ENCODE data around the gene STK32C. TPM values are rescaled to one million over a fixed set of nuclear protein-coding genes. Genes with fewer than 3 reads are reported as not detected.
"Not testable (repeated sequence)": the region's sequence is repeated elsewhere in the genome, so short reads cannot be mapped to it uniquely, and the experiment has no call there.

The STK32C gene
- total and polyA plus RNA-seq, 4 donors, result 5.1 to 22.0 (median 16.3) TPM

- ATAC-seq (ENCODE audit: insufficient read depth, low FRiP score), result no peak
- WGBS, 2 donors, result 95 to 96% methylated on average over 11 of the region's 11 CpGs
- peaks cover 0 to 14% (median 6%) of the 10 kb centered on the region in 5 donors for H3K4me1 ChIP-seq (ENCODE audit: control insufficient read depth in 5 of 5, insufficient read depth in 5 of 5, low read length in 5 of 5)
- H3K36me3 ChIP-seq (ENCODE audit: control insufficient read depth in 4 of 4, insufficient read depth in 4 of 4, low read length in 4 of 4), result peaks cover 0 to 13% (median 9%) of the 10 kb centered on the region in 4 donors
- no peak overlapping the region for H3K27ac ChIP-seq (ENCODE audit: low read depth in 1 of 2, low read length in 1 of 2)
- H3K4me3 ChIP-seq, result no peak overlapping the region
- H3K9ac ChIP-seq (ENCODE audit: insufficient read depth in 1 of 2, low read length in 2 of 2), result no peak overlapping the region
- no peak for DNase-seq
- H3K9me3 ChIP-seq (ENCODE audit: control insufficient read depth in 4 of 4, insufficient read depth in 3 of 4, low read length in 3 of 4), result peaks cover 0 to 2% (median 0%) of the 10 kb centered on the region in 4 donors
- no peak for TF ChIP-seq CTCF (IDR thresholded peaks at IDR 0.05; ENCODE audit: control extremely low read depth, extremely low read depth)
- no peaks in the 10 kb centered on the region for H3K27me3 ChIP-seq (ENCODE audit: control insufficient read depth in 3 of 3, insufficient read depth in 3 of 3, low read length in 2 of 3)
Observed at GRCh38 chr10:132339276-132339675, 31.5 kb upstream of the STK32C start.

GRCh38 chr10:132338876-132339275 lies 31.1 kb upstream of the STK32C start:
- Histone ChIP-seq H3K9me3 (ENCODE audit: control insufficient read depth in 4 of 4, insufficient read depth in 3 of 4, low read length in 3 of 4) (peaks cover 0 to 2% (median 0%) of the 10 kb centered on the region in 4 donors), H3K4me1 (ENCODE audit: control insufficient read depth in 5 of 5, insufficient read depth in 5 of 5, low read length in 5 of 5) (peaks cover 0 to 14% (median 6%) of the 10 kb centered on the region in 5 donors), H3K27ac (ENCODE audit: low read depth in 1 of 2, low read length in 1 of 2) (no peak overlapping the region), H3K36me3 (ENCODE audit: control insufficient read depth in 4 of 4, insufficient read depth in 4 of 4, low read length in 4 of 4) (peaks cover 0 to 13% (median 8%) of the 10 kb centered on the region in 4 donors), H3K9ac (ENCODE audit: insufficient read depth in 1 of 2, low read length in 2 of 2) (no peak overlapping the region), H3K4me3 (no peak overlapping the region), H3K27me3 (ENCODE audit: control insufficient read depth in 3 of 3, insufficient read depth in 3 of 3, low read length in 2 of 3) (no peaks in the 10 kb centered on the region)
- no peak for TF ChIP-seq CTCF (IDR thresholded peaks at IDR 0.05; ENCODE audit: control extremely low read depth, extremely low read depth)
- DNase-seq (no peak), ATAC-seq (ENCODE audit: insufficient read depth, low FRiP score) (no peak)
- WGBS, 2 donors, result 90 to 91% methylated on average over 10 of the region's 10 CpGs

GRCh38 chr10:132337854-132338253 lies 30.1 kb upstream of the STK32C start:
- not testable (repeated sequence) for H3K9me3 ChIP-seq (ENCODE audit: control insufficient read depth in 4 of 4, insufficient read depth in 3 of 4, low read length in 3 of 4); H3K4me3 ChIP-seq; H3K27me3 ChIP-seq (ENCODE audit: control insufficient read depth in 3 of 3, insufficient read depth in 3 of 3, low read length in 2 of 3); H3K9ac ChIP-seq (ENCODE audit: insufficient read depth in 1 of 2, low read length in 2 of 2); ATAC-seq (ENCODE audit: insufficient read depth, low FRiP score); H3K27ac ChIP-seq (ENCODE audit: low read depth in 1 of 2, low read length in 1 of 2); DNase-seq
- Histone ChIP-seq H3K4me1 (ENCODE audit: control insufficient read depth in 5 of 5, insufficient read depth in 5 of 5, low read length in 5 of 5) (peaks cover 0 to 17% (median 6%) of the 10 kb centered on the region in 5 donors), H3K36me3 (ENCODE audit: control insufficient read depth in 4 of 4, insufficient read depth in 4 of 4, low read length in 4 of 4) (peaks cover 0 to 12% (median 8%) of the 10 kb centered on the region in 4 donors)
- 88 to 98% methylated on average over 7 of the region's 7 CpGs for WGBS, 2 donors

GRCh38 chr10:132336919-132337407 lies 29.2 kb upstream of the STK32C start:
- peak overlapping the region; percentile 58 for H3K4me3 ChIP-seq
- peaks cover 0 to 23% (median 6%) of the 10 kb centered on the region in 5 donors for H3K4me1 ChIP-seq (ENCODE audit: control insufficient read depth in 5 of 5, insufficient read depth in 5 of 5, low read length in 5 of 5)
- H3K27me3 ChIP-seq (ENCODE audit: control insufficient read depth in 3 of 3, insufficient read depth in 3 of 3, low read length in 2 of 3), result no peaks in the 10 kb centered on the region
- no peak for TF ChIP-seq CTCF (IDR thresholded peaks at IDR 0.05; ENCODE audit: control extremely low read depth, extremely low read depth)
- peaks cover 0 to 10% (median 3%) of the 10 kb centered on the region in 4 donors for H3K36me3 ChIP-seq (ENCODE audit: control insufficient read depth in 4 of 4, insufficient read depth in 4 of 4, low read length in 4 of 4)
- 20 to 25% methylated on average over 19 of the region's 19 CpGs for WGBS, 2 donors
- H3K9ac ChIP-seq (ENCODE audit: insufficient read depth in 1 of 2, low read length in 2 of 2), result peak overlapping the region; percentile 16 to 31
- H3K9me3 ChIP-seq (ENCODE audit: control insufficient read depth in 4 of 4, insufficient read depth in 3 of 4, low read length in 3 of 4), result no peaks in the 10 kb centered on the region
- ATAC-seq (ENCODE audit: insufficient read depth, low FRiP score) (no peak), DNase-seq (peak in 2 of 3 donors; percentile 17 to 18)
- H3K27ac ChIP-seq (ENCODE audit: low read depth in 1 of 2, low read length in 1 of 2), result peak overlapping the region; percentile 30 to 96
